Rectal smooth muscle tissue (tissue), 1 donor: ENCODE measurements around the gene AARSD1.
A peak's percentile ranks its signal among the peaks of the same experiment; 100 is the strongest.
"Not testable (repeated sequence)": the region's sequence is repeated elsewhere in the genome, so short reads cannot be mapped to it uniquely, and the experiment has no call there.

ENCODE experiments used
- H3K27ac ChIP-seq: one replicate; pipeline ENCODE4 v1.7.0; 2013; ENCODE audit warnings: low read depth, low read length, inconsistent platforms
- H3K27me3 ChIP-seq: one replicate; pipeline ENCODE4 v1.7.0; 2013; ENCODE audit warnings: low read length; ENCODE audit not compliant: control insufficient read depth, insufficient read depth
- H3K36me3 ChIP-seq: one replicate; pipeline ENCODE4 v1.7.0; 2013; ENCODE audit warnings: low read length; ENCODE audit not compliant: control insufficient read depth, insufficient read depth
- H3K4me1 ChIP-seq: one replicate; pipeline ENCODE4 v1.7.0; 2013; ENCODE audit warnings: low read length; ENCODE audit not compliant: control insufficient read depth, insufficient read depth
- H3K4me3 ChIP-seq: one replicate; pipeline ENCODE4 v1.7.0; 2013; ENCODE audit warnings: low read length
- H3K9ac ChIP-seq: one replicate; pipeline ENCODE4 v1.7.0; 2013; ENCODE audit warnings: low read length

The AARSD1 gene

GRCh38 chr17:42997390-42997983 lies 33.2 kb upstream of the AARSD1 start:
- Histone ChIP-seq H3K36me3 (peaks cover 19% of the 10 kb centered on the region), H3K27me3 (no peaks in the 10 kb centered on the region), H3K4me1 (peaks cover 14% of the 10 kb centered on the region), H3K27ac (peak overlapping the region; percentile 77), H3K4me3 (peak overlapping the region; percentile 44), H3K9ac (peak overlapping the region; percentile 12)

- H3K27me3 ChIP-seq, H3K9ac ChIP-seq, H3K27ac ChIP-seq, H3K4me1 ChIP-seq, H3K4me3 ChIP-seq: not testable (repeated sequence)
- H3K36me3 ChIP-seq: peaks cover 29% of the 10 kb centered on the region
These were observed 29.7 kb upstream of the AARSD1 start for GRCh38 chr17:42993913-42994312.

GRCh38 chr17:42992872-42993271 lies 28.6 kb upstream of the AARSD1 start:
- peaks cover 30% of the 10 kb centered on the region for H3K36me3 ChIP-seq
- H3K9ac ChIP-seq: no peak overlapping the region
- H3K4me3 ChIP-seq: no peak overlapping the region
- no peak overlapping the region for H3K27ac ChIP-seq
- H3K4me1 ChIP-seq: peaks cover 7% of the 10 kb centered on the region
- no peaks in the 10 kb centered on the region for H3K27me3 ChIP-seq

GRCh38 chr17:42991471-42991870 lies 27.2 kb upstream of the AARSD1 start:
- Histone ChIP-seq H3K9ac (no peak overlapping the region), H3K4me1 (no peaks in the 10 kb centered on the region), H3K27me3 (no peaks in the 10 kb centered on the region), H3K27ac (no peak overlapping the region), H3K36me3 (peaks cover 34% of the 10 kb centered on the region), H3K4me3 (no peak overlapping the region)

GRCh38 chr17:42989726-42990652 lies 25.7 kb upstream of the AARSD1 start:
- H3K9ac ChIP-seq: no peak overlapping the region
- no peak overlapping the region for H3K27ac ChIP-seq
- no peaks in the 10 kb centered on the region for H3K27me3 ChIP-seq
- peaks cover 34% of the 10 kb centered on the region for H3K36me3 ChIP-seq
- H3K4me3 ChIP-seq: no peak overlapping the region
- H3K4me1 ChIP-seq: no peaks in the 10 kb centered on the region

- H3K4me1 ChIP-seq: no peaks in the 10 kb centered on the region
- no peaks in the 10 kb centered on the region for H3K27me3 ChIP-seq
- no peak overlapping the region for H3K27ac ChIP-seq
- H3K9ac ChIP-seq: no peak overlapping the region
- H3K36me3 ChIP-seq: peaks cover 34% of the 10 kb centered on the region
- no peak overlapping the region for H3K4me3 ChIP-seq
These were observed 24.9 kb upstream of the AARSD1 start for GRCh38 chr17:42989141-42989540.

GRCh38 chr17:42985225-42985624 lies 21.0 kb upstream of the AARSD1 start:
- H3K36me3 ChIP-seq: peaks cover 12% of the 10 kb centered on the region
- no peaks in the 10 kb centered on the region for H3K27me3 ChIP-seq
- H3K4me1 ChIP-seq: peaks cover 8% of the 10 kb centered on the region
- no peak overlapping the region for H3K27ac ChIP-seq
- H3K4me3 ChIP-seq: no peak overlapping the region
- H3K9ac ChIP-seq: no peak overlapping the region

GRCh38 chr17:42982266-42982665 lies 18.0 kb upstream of the AARSD1 start:
- Histone ChIP-seq H3K36me3 (peaks cover 2% of the 10 kb centered on the region), H3K4me3 (no peak overlapping the region), H3K27ac (no peak overlapping the region), H3K9ac (no peak overlapping the region), H3K27me3 (no peaks in the 10 kb centered on the region), H3K4me1 (peaks cover 15% of the 10 kb centered on the region)

GRCh38 chr17:42980766-42981397 lies 16.6 kb upstream of the AARSD1 start:
- H3K4me3 ChIP-seq: peak overlapping the region; percentile 72
- H3K27me3 ChIP-seq: no peaks in the 10 kb centered on the region
- peak overlapping the region; percentile 78 for H3K9ac ChIP-seq
- peaks cover 15% of the 10 kb centered on the region for H3K4me1 ChIP-seq
- peak overlapping the region; percentile 84 for H3K27ac ChIP-seq
- H3K36me3 ChIP-seq: no peaks in the 10 kb centered on the region

- peak within 1 kb of the TSS; percentile 84 for H3K27ac ChIP-seq
These were observed 16.1 kb upstream of the AARSD1 start, which contains the start of gene RUNDC1 for GRCh38 chr17:42980274-42980765. Gene RUNDC1 (plus strand): TSS chr17:42980565. CDS start chr17:42980577, 12 bp downstream.

GRCh38 chr17:42979511-42980273 lies 15.4 kb upstream of the AARSD1 start, which contains the start of gene PTGES3L:
Gene PTGES3L (minus strand): TSS chr17:42980080. CDS start chr17:42980053, 27 bp downstream.
- H3K4me3 ChIP-seq: peak within 1 kb of the TSS; percentile 72

More at GRCh38 chr17:42980274-42980765, 16.1 kb upstream of the AARSD1 start, which contains the start of gene RUNDC1:
- peak within 1 kb of the TSS; percentile 72 for H3K4me3 ChIP-seq
- H3K4me1 ChIP-seq: peaks cover 15% of the 10 kb centered on the region
- no peaks in the 10 kb centered on the region for H3K27me3 ChIP-seq
- H3K36me3 ChIP-seq: no peaks in the 10 kb centered on the region
- peak within 1 kb of the TSS; percentile 78 for H3K9ac ChIP-seq

More at GRCh38 chr17:42979511-42980273, 15.4 kb upstream of the AARSD1 start, which contains the start of gene PTGES3L:
- peak within 1 kb of the TSS; percentile 84 for H3K27ac ChIP-seq
- peak within 1 kb of the TSS; percentile 78 for H3K9ac ChIP-seq
- H3K27me3 ChIP-seq: no peaks in the 10 kb centered on the region
- peaks cover 15% of the 10 kb centered on the region for H3K4me1 ChIP-seq
- H3K36me3 ChIP-seq: no peaks in the 10 kb centered on the region
